ENCODE results near the gene SUN1. TPM values are rescaled to one million over a fixed set of nuclear protein-coding genes. Genes with fewer than 3 reads are reported as not detected.

SUN1 gene
- total RNA-seq, 3 donors from 2014 or later (not counting 1 experiment from before 2014, with no cell fraction given): 40.2 to 63.5 (median 48.0) TPM

DNA sequence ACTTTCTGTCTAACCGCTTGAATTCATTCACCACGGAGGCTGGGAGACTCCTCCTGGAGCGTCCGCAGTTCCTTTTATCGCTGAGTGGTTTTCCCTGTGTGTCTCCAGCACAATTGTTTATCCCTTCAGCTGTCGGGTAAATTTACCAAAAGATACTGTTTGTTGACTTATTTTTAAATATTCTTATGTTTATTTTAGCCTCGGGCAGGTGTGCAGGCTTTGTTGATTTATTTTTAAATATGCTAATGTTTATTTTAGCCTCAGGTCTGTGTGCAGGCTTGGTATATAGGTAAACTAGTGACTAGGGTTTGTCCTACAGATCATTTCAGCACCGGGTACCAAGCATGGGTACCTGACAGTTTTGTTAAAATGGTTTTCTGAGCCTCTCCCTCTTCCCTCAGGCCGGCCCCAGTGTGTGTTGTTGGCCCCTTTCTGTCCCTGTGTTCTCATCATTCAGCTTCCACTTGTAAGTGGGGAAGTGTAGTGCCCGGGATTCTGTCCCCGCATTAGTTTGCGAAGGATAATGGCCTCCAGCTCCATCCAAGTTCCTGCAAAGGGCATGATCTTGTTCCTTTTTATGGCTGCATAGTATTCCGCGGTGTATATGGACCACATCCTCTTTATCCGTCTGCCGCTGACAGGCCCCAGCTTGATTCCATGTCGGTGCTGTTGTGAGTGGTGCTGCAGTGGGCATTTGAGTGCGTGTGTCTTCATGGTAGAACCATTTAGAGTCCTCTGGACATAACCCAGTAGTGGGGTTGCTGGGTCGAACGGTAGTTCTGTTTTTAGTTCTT is 49.4 kb downstream of the SUN1 start:
- Mint-ChIP-seq H3K4me1 (peaks cover 21 to 37% of the 10 kb centered on the region in 2 donors), H3K4me3 (no peak overlapping the region), H3K36me3 (no peaks in the 10 kb centered on the region), H3K27ac (no peak overlapping the region), H3K27me3 (ENCODE audit: low read depth in 2 of 2) (no peaks in the 10 kb centered on the region), H3K9me3 (no peaks in the 10 kb centered on the region)
- H3K36me3 ChIP-seq (ENCODE audit: control insufficient read depth, insufficient read depth, low read length): peaks cover 5% of the 10 kb centered on the region
- H3K4me1 ChIP-seq (ENCODE audit: control insufficient read depth, insufficient read depth, low read length): peaks cover 40% of the 10 kb centered on the region
- 99% methylated on average over 18 of the region's 20 CpGs for WGBS (ENCODE audit: insufficient coverage)
- no peak for ATAC-seq
- intact Hi-C loops (cut with micrococcal nuclease): no loop called here
- H3K27me3 ChIP-seq (ENCODE audit: control insufficient read depth, insufficient read depth, low read length): no peaks in the 10 kb centered on the region
- no peaks in the 10 kb centered on the region for H3K9me3 ChIP-seq (ENCODE audit: control insufficient read depth, insufficient read depth, low read length)
- H3K4me3 ChIP-seq (ENCODE audit: low read length): no peak overlapping the region
- DNase-seq: no peak
- no peak overlapping the region for H3K27ac ChIP-seq (ENCODE audit: low read length)
- TF ChIP-seq, protein P1, sequence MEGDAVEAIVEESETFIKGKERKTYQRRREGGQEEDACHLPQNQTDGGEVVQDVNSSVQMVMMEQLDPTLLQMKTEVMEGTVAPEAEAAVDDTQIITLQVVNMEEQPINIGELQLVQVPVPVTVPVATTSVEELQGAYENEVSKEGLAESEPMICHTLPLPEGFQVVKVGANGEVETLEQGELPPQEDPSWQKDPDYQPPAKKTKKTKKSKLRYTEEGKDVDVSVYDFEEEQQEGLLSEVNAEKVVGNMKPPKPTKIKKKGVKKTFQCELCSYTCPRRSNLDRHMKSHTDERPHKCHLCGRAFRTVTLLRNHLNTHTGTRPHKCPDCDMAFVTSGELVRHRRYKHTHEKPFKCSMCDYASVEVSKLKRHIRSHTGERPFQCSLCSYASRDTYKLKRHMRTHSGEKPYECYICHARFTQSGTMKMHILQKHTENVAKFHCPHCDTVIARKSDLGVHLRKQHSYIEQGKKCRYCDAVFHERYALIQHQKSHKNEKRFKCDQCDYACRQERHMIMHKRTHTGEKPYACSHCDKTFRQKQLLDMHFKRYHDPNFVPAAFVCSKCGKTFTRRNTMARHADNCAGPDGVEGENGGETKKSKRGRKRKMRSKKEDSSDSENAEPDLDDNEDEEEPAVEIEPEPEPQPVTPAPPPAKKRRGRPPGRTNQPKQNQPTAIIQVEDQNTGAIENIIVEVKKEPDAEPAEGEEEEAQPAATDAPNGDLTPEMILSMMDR (IDR thresholded peaks at IDR 0.05): no peak

DNA sequence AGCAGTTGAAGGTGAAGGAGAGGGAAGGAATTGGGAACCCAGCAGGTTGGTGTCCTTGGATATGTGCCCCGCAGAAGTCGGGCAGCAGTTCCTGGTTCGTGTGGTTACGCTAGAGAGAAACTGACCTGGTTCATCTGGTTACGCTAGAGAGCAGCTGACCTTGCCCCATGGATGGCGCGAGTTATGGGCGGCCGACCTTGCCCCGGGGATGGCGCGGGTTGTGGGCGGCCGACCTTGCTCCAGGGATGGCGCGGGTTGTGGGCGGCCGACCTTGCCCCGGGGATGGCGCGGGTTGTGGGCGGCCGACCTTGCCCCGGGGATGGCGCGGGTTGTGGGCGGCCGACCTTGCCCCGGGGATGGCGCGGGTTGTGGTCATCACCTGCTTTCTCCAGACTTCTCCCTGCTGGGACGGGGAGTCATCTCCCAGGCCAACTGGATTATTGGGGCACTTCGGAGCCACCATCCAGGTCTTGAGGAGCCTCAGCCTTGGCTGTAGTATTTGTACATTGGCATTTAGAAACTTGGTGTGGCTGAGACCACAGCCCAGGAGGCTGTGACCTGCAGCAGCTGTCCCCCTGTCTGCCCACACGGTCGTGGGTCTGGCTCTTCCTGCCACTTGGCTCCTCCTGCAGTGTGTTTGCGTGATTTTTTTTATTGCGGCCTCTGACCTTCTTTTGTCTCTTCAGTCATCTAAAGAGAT is 50.2 kb downstream of the SUN1 start:
- peaks cover 13% of the 10 kb centered on the region for H3K36me3 ChIP-seq (ENCODE audit: control insufficient read depth, insufficient read depth, low read length)
- H3K4me1 ChIP-seq (ENCODE audit: control insufficient read depth, insufficient read depth, low read length): peaks cover 34% of the 10 kb centered on the region
- TF ChIP-seq, protein P1 (IDR thresholded peaks at IDR 0.05): no peak
- intact Hi-C loops (cut with micrococcal nuclease): no loop called here
- ATAC-seq: no peak
- H3K27ac ChIP-seq (ENCODE audit: low read length): no peak overlapping the region
- no peaks in the 10 kb centered on the region for H3K36me3 Mint-ChIP-seq
- 76% methylated on average over 37 of the region's 37 CpGs for WGBS (ENCODE audit: insufficient coverage)
- no peak overlapping the region for H3K27ac Mint-ChIP-seq
- no peaks in the 10 kb centered on the region for H3K9me3 Mint-ChIP-seq
- no peak overlapping the region for H3K4me3 ChIP-seq (ENCODE audit: low read length)
- no peak for DNase-seq
- no peaks in the 10 kb centered on the region for H3K9me3 ChIP-seq (ENCODE audit: control insufficient read depth, insufficient read depth, low read length)
- no peaks in the 10 kb centered on the region for H3K27me3 Mint-ChIP-seq (ENCODE audit: low read depth in 2 of 2)
- H3K4me3 Mint-ChIP-seq: no peak overlapping the region
- H3K4me1 Mint-ChIP-seq: peaks cover 17 to 30% of the 10 kb centered on the region in 2 donors
- no peaks in the 10 kb centered on the region for H3K27me3 ChIP-seq (ENCODE audit: control insufficient read depth, insufficient read depth, low read length)

DNA sequence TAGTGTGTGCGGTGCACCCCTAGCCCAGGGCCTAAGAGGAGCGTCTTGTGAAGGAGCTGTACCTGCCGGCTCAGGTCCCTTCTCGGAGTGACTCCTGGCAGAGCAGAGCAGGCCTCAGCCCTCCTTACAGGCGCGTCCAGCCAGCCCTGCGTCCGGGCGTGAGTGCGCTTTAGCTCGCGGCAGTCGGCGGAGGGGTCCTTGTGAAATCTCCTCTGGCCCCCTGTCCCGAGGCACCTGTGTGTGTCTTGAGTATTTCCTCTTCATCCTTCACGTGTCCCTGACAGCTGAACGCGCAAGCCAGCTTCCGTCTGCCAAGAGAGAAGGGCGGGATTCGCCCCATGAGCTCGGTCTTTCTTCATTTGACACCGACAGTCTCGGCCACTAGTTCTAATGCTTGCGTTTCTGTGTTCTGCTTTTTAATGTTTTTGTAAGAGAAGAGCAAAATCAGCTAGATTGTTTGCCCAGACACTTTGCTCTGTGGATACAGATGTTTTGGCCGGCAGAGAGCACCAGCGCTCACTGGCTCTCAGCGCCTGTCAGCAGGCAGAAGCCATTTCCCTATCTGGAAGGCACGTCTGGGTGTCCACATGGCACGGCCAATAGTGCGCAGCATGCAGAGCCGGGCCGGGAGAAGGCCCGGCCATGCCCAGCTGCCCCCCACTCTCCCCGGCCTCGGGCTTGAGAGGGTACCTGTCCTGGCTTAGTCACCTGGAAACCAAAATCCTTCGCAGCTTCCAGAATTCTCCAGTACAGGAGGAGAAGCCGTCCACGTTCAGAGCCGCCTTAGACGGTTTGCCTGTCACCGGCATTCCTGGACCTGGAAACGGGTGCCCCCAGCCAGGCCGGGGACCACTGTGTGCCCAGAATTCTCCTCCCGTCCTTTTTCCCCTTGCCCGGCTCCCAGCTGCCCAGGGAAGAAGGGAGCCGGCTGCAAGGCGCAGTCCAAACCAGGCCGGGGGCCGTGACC is 51.1 kb downstream of the SUN1 start:
- Mint-ChIP-seq H3K27ac (no peak overlapping the region), H3K4me1 (peaks cover 12 to 23% of the 10 kb centered on the region in 2 donors), H3K27me3 (ENCODE audit: low read depth in 2 of 2) (no peaks in the 10 kb centered on the region), H3K9me3 (no peaks in the 10 kb centered on the region), H3K4me3 (no peak overlapping the region), H3K36me3 (no peaks in the 10 kb centered on the region)
- H3K36me3 ChIP-seq (ENCODE audit: control insufficient read depth, insufficient read depth, low read length): peaks cover 21% of the 10 kb centered on the region
- intact Hi-C loops (cut with micrococcal nuclease): no loop called here
- peaks cover 27% of the 10 kb centered on the region for H3K4me1 ChIP-seq (ENCODE audit: control insufficient read depth, insufficient read depth, low read length)
- DNase-seq (no peak), ATAC-seq (no peak)
- H3K9me3 ChIP-seq (ENCODE audit: control insufficient read depth, insufficient read depth, low read length): no peaks in the 10 kb centered on the region
- no peak overlapping the region for H3K27ac ChIP-seq (ENCODE audit: low read length)
- H3K4me3 ChIP-seq (ENCODE audit: low read length): no peak overlapping the region
- WGBS (ENCODE audit: insufficient coverage): 95% methylated on average over 50 of the region's 50 CpGs
- no peaks in the 10 kb centered on the region for H3K27me3 ChIP-seq (ENCODE audit: control insufficient read depth, insufficient read depth, low read length)
- TF ChIP-seq, protein P1 (IDR thresholded peaks at IDR 0.05): no peak

All from natural killer cell (primary cell).